Prostate gland (tissue), 2 donors: ENCODE data around the gene SEMA3G. TPM values are rescaled to one million over a fixed set of nuclear protein-coding genes. Genes with fewer than 3 reads are reported as not detected.

Source experiments
- DNase-seq: peaks from one replicate; pipeline ENCODE4 v3.0.0-alpha.2; 2019; ENCODE audit warnings: low spot score
- H3K27ac ChIP-seq, 2 donors: fragments of 200-600 bp; sonication (generic); 2 replicates each; pipeline ENCODE4 v1.5.1; 2017 to 2019
- H3K27me3 ChIP-seq: fragments of 200-600 bp; sonication (generic); replicated peaks from 2 replicates; pipeline ENCODE4 v1.5.1; 2019; ENCODE audit not compliant: insufficient read depth
- H3K36me3 ChIP-seq, 2 donors: fragments of 200-600 bp; sonication (generic); 1 replicate in 1 of 2; 2 replicates in 1 of 2; pipeline versions ENCODE4 v1.5.1 to v1.8.1; 2017 to 2019
- H3K4me1 ChIP-seq: fragments of 200-600 bp; sonication (generic); replicated peaks from 2 replicates; pipeline ENCODE4 v1.5.1; 2019
- H3K4me3 ChIP-seq, 2 donors: fragments of 200-600 bp; sonication (generic); 2 replicates each; pipeline ENCODE4 v1.5.1; 2017 to 2019
- H3K9me3 ChIP-seq: fragments of 200-600 bp; sonication (generic); 2 replicates; pipeline ENCODE4 v1.5.1; 2017
- POLR2A ChIP-seq: fragments of 450-650 bp; IDR thresholded peaks from one replicate; pipeline ENCODE4 v1.6.1; 2016; ENCODE audit warnings: antibody characterized with exemption, mild to moderate bottlenecking
- POLR2AphosphoS5 ChIP-seq: sonication (generic); formaldehyde crosslinking; IDR thresholded peaks from one replicate; pipeline ENCODE4 v1.6.1; 2017; ENCODE audit warnings: antibody characterized with exemption
- WGBS: methylation state at CpG from one replicate; pipeline ENCODE4 v1.1.5; 2018; 5-methylcytosine and 5-hydroxymethylcytosine counted together
- intact Hi-C: fragments of 100-400 bp; cut with DNase I; formaldehyde crosslinking; loops from one replicate; pipeline ENCODE4 v1.14.2; 2022
- total RNA-seq, 2 donors: library from RNA; depleted of rRNA; stranded (reverse); fragments of >200 nt; gene quantifications; one replicate each; pipeline ENCODE4 v1.1.0, GENCODE V29; 2016
- TF ChIP-seq, protein P1 (sequence below), 4 experiments: fragments of 200-600 bp in 2 of 4; fragments of 450-650 bp in 2 of 4; sonication (generic) in 2 of 4; IDR thresholded peaks; 1 replicate in 3 of 4; 2 replicates in 1 of 4; pipeline ENCODE4 v1.5.1; 2016 to 2019; ENCODE audit warnings: antibody characterized with exemption in 4 of 4, mild to moderate bottlenecking in 2 of 4, moderate library complexity in 2 of 4

Gene SEMA3G
- 1 to 10 TPM; 3.5 to 7.6 TPM for total RNA-seq

DNA sequence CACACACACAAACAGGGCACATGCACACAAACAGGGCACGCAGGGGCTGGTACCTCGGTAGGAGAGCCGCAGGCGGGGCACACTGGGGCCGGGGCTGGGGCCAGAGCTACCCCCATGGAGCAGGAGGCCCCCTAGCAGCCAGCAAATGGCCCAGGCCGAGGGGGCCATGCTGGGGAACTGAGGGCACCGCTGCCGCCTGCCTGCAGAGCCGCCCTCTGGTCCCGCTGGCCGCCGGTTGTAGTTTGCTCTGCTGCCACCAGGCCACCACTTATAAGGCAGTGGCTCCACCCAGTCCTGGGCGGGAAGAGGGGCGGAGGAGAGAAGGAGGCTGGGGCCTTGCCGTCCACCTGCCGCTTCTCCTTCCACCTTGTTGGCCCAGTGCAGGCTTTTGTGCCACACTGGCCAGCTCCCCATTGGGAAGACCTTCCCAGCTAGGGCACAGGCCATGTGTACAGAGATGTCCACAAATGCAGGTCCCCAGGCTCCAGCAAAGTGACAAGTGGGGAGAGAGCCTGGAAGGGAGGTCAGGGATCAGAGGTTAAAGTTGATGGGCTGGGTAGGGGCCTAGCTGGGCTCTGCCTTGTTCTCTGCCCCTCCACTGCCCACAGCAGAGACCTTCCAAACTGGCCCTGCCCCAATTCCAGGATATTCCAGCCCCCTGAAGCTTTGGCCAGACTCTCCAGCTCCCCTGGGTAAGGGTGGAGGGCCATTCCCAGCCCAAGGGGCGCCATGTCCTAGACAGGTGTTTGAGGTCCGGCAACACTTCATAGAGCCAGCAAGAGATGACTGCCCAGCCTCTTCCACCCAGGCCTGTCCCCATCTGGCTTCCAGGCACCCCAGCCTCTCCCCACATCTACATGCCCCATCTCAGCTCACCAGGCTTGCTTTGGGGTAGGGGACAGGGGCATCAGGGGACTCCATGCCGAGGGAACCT, at the start of gene SEMA3G:
Gene SEMA3G (minus strand): TSS at position 244 of the 934 bp plus-strand sequence. CDS start 76 bp downstream, at position 168.
- H3K4me1 ChIP-seq, result no peaks in the 10 kb centered on the region
- intact Hi-C loops, result no loop called here
- H3K4me3 ChIP-seq, result no peak within 1 kb of the TSS
- peak; percentile 67 for DNase-seq
- H3K9me3 ChIP-seq, result no peaks in the 10 kb centered on the region
- TF ChIP-seq POLR2A (peak; percentile 58), POLR2AphosphoS5 (peak; percentile 55)
- TF ChIP-seq, protein P1, sequence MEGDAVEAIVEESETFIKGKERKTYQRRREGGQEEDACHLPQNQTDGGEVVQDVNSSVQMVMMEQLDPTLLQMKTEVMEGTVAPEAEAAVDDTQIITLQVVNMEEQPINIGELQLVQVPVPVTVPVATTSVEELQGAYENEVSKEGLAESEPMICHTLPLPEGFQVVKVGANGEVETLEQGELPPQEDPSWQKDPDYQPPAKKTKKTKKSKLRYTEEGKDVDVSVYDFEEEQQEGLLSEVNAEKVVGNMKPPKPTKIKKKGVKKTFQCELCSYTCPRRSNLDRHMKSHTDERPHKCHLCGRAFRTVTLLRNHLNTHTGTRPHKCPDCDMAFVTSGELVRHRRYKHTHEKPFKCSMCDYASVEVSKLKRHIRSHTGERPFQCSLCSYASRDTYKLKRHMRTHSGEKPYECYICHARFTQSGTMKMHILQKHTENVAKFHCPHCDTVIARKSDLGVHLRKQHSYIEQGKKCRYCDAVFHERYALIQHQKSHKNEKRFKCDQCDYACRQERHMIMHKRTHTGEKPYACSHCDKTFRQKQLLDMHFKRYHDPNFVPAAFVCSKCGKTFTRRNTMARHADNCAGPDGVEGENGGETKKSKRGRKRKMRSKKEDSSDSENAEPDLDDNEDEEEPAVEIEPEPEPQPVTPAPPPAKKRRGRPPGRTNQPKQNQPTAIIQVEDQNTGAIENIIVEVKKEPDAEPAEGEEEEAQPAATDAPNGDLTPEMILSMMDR (IDR thresholded peaks at IDR 0.05), result peak in 3 of 4 experiments; percentile 14 to 84 (median 71)
- no peaks in the 10 kb centered on the region for H3K36me3 ChIP-seq
- H3K27ac ChIP-seq, result no peak within 1 kb of the TSS
- no peaks in the 10 kb centered on the region for H3K27me3 ChIP-seq
- WGBS, result 27% methylated on average over 19 of the region's 19 CpGs

DNA sequence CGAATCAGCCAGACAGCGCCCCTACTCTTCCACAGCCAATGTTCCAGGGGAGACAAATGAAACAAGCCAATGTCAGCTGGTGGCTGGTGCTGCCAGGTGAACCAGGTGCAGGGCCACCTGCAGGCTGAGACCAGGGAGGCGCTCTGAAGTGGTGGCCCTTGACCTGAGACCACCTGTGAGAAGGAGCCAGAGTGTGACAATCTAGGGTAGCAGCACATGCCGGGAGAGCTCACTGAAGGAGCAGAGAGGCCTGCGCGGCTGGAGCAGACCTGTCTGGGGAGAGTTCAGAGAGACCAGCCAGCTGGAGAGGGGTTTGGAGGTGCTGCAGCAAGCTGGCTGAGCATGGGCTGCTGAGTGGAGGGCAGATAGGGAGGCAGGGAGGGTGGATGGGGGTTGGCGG, 49.5 kb upstream of the SEMA3G start:
- 83% methylated on average over 7 of the region's 7 CpGs for WGBS
- H3K4me3 ChIP-seq, result no peak overlapping the region
- H3K9me3 ChIP-seq, result no peaks in the 10 kb centered on the region
- H3K27ac ChIP-seq, result peak overlapping the region in 1 of 2 donors; percentile 50
- no peak for DNase-seq
- intact Hi-C loops, result no loop called here
- peaks cover 20 to 30% of the 10 kb centered on the region in 2 donors for H3K36me3 ChIP-seq
- TF ChIP-seq POLR2AphosphoS5 (no peak), POLR2A (no peak)
- TF ChIP-seq, protein P1 (IDR thresholded peaks at IDR 0.05), result no peak
- no peaks in the 10 kb centered on the region for H3K4me1 ChIP-seq
- H3K27me3 ChIP-seq, result no peaks in the 10 kb centered on the region

DNA sequence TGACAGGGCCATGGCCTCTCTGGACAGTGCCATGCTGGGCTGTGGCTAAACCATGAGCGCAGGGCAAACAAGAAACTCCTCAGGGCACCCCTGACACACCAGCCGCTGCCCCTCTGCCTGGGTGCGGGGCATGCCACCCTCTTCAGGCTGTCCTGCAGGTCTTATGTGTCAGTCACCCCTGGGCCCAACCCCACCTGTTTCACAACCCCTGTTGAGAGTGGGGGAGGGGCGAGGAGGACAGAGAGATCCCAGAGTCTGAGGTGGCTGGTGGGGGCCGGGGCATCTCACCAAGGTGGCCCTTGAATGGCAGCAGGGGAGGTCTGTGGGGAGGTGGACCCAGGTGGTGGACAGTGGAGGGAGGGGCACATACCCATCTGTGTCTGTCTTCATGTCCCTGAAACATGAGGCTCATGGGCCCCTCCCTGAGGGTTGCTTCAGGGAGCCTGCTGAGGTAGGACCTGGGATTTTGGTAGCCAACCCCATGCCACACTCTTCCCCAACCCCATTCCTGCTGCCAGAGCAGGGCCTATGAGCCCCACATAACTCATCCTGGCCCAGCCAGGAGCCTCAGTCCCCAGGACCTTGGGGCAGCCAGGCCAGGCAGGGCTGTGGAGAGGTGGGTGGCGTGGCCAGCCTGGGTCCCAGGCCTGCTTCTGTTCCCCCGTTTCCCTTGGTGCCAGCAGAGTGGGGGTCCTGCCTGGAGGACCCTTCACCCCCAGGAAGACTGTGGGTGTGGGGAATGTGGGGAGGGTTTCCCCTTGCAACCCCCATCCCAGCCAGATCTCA, 48.5 kb upstream of the SEMA3G start:
- peaks cover 31 to 41% of the 10 kb centered on the region in 2 donors for H3K36me3 ChIP-seq
- no peaks in the 10 kb centered on the region for H3K4me1 ChIP-seq

DNA sequence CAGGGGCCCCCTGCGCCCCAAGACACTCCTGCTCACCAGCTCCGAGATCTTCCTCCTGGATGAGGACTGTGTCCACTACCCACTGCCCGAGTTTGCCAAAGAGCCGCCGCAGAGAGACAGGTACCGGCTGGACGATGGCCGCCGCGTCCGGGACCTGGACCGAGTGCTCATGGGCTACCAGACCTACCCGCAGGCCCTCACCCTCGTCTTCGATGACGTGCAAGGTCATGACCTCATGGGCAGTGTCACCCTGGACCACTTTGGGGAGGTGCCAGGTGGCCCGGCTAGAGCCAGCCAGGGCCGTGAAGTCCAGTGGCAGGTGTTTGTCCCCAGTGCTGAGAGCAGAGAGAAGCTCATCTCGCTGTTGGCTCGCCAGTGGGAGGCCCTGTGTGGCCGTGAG, 47.2 kb upstream of the SEMA3G start:
- H3K9me3 ChIP-seq, result no peaks in the 10 kb centered on the region
- H3K4me1 ChIP-seq, result no peaks in the 10 kb centered on the region
- no peak for DNase-seq
- no peak for TF ChIP-seq POLR2AphosphoS5
- no peak for TF ChIP-seq POLR2A
- TF ChIP-seq, protein P1 (IDR thresholded peaks at IDR 0.05), result no peak
- intact Hi-C loops, result no loop called here
- no peak overlapping the region for H3K4me3 ChIP-seq
- no peaks in the 10 kb centered on the region for H3K27me3 ChIP-seq
- peaks cover 38 to 54% of the 10 kb centered on the region in 2 donors for H3K36me3 ChIP-seq
- no peak overlapping the region for H3K27ac ChIP-seq
- WGBS, result 85% methylated on average over 21 of the region's 21 CpGs

More for the DNA sequence above, 48.5 kb upstream of the SEMA3G start:
- TF ChIP-seq, protein P1 (IDR thresholded peaks at IDR 0.05), result no peak
- TF ChIP-seq POLR2A, result no peak
- TF ChIP-seq POLR2AphosphoS5, result no peak
- Histone ChIP-seq H3K9me3 (no peaks in the 10 kb centered on the region), H3K27ac (no peak overlapping the region), H3K4me3 (no peak overlapping the region), H3K27me3 (no peaks in the 10 kb centered on the region)
- intact Hi-C loops, result no loop called here
- WGBS, result 77% methylated on average over 6 of the region's 7 CpGs
- DNase-seq, result no peak
